ENCODE measurements around the gene DISP3.

Gene DISP3

GRCh38 chr1:11488966-11489625, 10.1 kb downstream of the DISP3 start:
- DNase-seq = no peak

- no peak for DNase-seq
Observed at GRCh38 chr1:11492235-11492634, 13.3 kb downstream of the DISP3 start.

GRCh38 chr1:11493972-11494655, 15.2 kb downstream of the DISP3 start:
- DNase-seq = no peak

GRCh38 chr1:11494771-11495170, 15.8 kb downstream of the DISP3 start:
- no peak for DNase-seq

GRCh38 chr1:11495579-11495978, 16.6 kb downstream of the DISP3 start:
- no peak for DNase-seq

GRCh38 chr1:11496551-11497080, 17.7 kb downstream of the DISP3 start:
- DNase-seq = no peak

- no peak for DNase-seq
Observed at GRCh38 chr1:11498956-11499594, 20.1 kb downstream of the DISP3 start.

GRCh38 chr1:11499601-11500331, 20.8 kb downstream of the DISP3 start:
- DNase-seq = no peak

- DNase-seq = no peak
Observed at GRCh38 chr1:11500881-11501280, 21.9 kb downstream of the DISP3 start.

- peak; percentile 4 for DNase-seq
Observed at GRCh38 chr1:11501491-11501897, 22.5 kb downstream of the DISP3 start.

- DNase-seq = no peak
Observed at GRCh38 chr1:11501906-11502485, 23.0 kb downstream of the DISP3 start.

- no peak for DNase-seq
Observed at GRCh38 chr1:11502516-11502915, 23.6 kb downstream of the DISP3 start.

- DNase-seq = no peak
Observed at GRCh38 chr1:11504599-11504998, 25.6 kb downstream of the DISP3 start.

- no peak for DNase-seq
Observed at GRCh38 chr1:11505591-11506538, 26.9 kb downstream of the DISP3 start.

GRCh38 chr1:11507309-11507708, 28.4 kb downstream of the DISP3 start:
- no peak for DNase-seq

GRCh38 chr1:11513681-11514080, 34.7 kb downstream of the DISP3 start:
- no peak for DNase-seq

GRCh38 chr1:11514366-11514765, 35.4 kb downstream of the DISP3 start:
- DNase-seq = no peak

GRCh38 chr1:11515368-11516300, 36.7 kb downstream of the DISP3 start:
- no peak for DNase-seq

GRCh38 chr1:11516961-11517635, 38.1 kb downstream of the DISP3 start:
- no peak for DNase-seq

All from activated effector memory CD4-positive, alpha-beta T cell treated with Interleukin-2 at 50 U/mL for 16 hours (primary cell).